Measurements from ENCODE around the gene GPR15.

Gene GPR15

GRCh38 chr3:98577178-98577895 is 45.6 kb downstream of the GPR15 start:
- Histone ChIP-seq H4K8ac (ENCODE audit: low read depth, low read length) (no peak overlapping the region), H3K23ac (ENCODE audit: low read length) (no peak overlapping the region), H3K79me1 (ENCODE audit: low read length) (peaks cover 2% of the 10 kb centered on the region), H2AK5ac (ENCODE audit: low read length) (no peak overlapping the region), H3K27me3 (ENCODE audit: insufficient read depth, low read length, poor library complexity) (no peaks in the 10 kb centered on the region), H3K4ac (ENCODE audit: low read depth, low read length) (no peak overlapping the region), H4K5ac (ENCODE audit: low read length) (no peak overlapping the region), H3K9ac (ENCODE audit: low read length) (no peak overlapping the region), H3K56ac (ENCODE audit: low read length) (no peak overlapping the region), H3K4me2 (ENCODE audit: low read length) (no peak overlapping the region), H2BK15ac (replicated peaks; ENCODE audit: low read depth) (no peak overlapping the region), H3K18ac (ENCODE audit: low read length) (no peak overlapping the region), H3K79me2 (ENCODE audit: control insufficient read depth, insufficient read depth, low read length) (no peaks in the 10 kb centered on the region), H2BK120ac (ENCODE audit: low read depth, low read length) (no peak overlapping the region), H3K4me3 (ENCODE audit: low read length) (no peak overlapping the region), H3K4me1 (ENCODE audit: control insufficient read depth, low read depth, low read length) (no peaks in the 10 kb centered on the region), H3K36me3 (ENCODE audit: control insufficient read depth, insufficient read depth, low read length) (no peaks in the 10 kb centered on the region), H2BK5ac (ENCODE audit: low read length) (no peak overlapping the region), H3K27ac (ENCODE audit: low read depth, low read length) (no peak overlapping the region)
- DNase-seq: no peak
- no CpG with 5 or more reads among the region's 4 CpGs for WGBS (ENCODE audit: extremely low coverage, insufficient coverage, low lambda C conversion rate)

DNA sequence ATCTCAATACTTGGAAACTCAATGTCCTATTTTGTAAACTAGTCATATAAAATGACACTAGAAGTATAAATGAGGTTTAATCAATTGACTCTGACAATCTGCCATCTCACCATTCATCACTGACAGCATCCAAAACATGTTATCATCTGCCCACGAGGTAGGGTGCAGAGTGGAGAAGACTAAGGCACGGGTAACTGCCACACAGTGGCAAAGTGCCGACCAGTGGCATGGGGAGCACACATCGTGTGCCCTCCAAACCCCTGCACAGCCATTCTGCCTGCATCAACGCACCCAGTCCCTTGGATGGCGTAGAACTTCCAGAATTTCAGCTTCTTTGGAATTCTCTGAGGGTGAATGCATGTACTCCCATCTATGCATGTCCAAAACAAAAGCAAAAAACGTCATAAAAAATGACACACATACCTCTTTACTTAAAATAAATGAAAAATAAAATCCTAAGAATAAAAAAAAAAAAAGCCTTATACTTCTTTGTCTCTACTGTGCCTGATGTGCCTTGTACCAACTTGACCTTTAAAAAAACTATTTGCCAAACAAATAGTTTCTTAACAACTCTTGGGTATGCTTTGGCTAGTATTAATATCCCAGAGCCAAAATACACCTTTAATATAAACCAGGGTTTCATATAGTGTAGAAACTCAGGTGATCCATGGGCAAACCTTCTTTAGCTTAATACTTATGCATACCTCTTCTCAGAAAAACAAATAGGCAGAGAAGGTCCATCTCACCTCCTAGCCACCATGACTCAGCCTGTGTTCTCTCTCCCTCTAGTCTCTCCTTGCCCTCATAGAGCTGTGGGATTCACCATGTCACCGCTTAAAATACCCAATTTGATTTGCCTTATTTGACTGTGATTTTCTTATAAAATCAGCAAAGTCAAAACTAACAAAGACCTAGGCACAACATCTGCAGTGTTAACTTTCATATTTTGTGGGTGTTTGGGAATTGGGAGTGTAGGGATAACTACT is 48.9 kb downstream of the GPR15 start:
- Histone ChIP-seq H3K79me1 (ENCODE audit: low read length) (peaks cover 3% of the 10 kb centered on the region), H3K4me2 (ENCODE audit: low read length) (no peak overlapping the region), H3K27ac (ENCODE audit: low read depth, low read length) (no peak overlapping the region), H2BK120ac (ENCODE audit: low read depth, low read length) (no peak overlapping the region), H3K79me2 (ENCODE audit: control insufficient read depth, insufficient read depth, low read length) (no peaks in the 10 kb centered on the region), H2BK5ac (ENCODE audit: low read length) (no peak overlapping the region), H3K4me1 (ENCODE audit: control insufficient read depth, low read depth, low read length) (no peaks in the 10 kb centered on the region), H4K8ac (ENCODE audit: low read depth, low read length) (no peak overlapping the region), H3K4ac (ENCODE audit: low read depth, low read length) (no peak overlapping the region), H3K56ac (ENCODE audit: low read length) (no peak overlapping the region), H3K36me3 (ENCODE audit: control insufficient read depth, insufficient read depth, low read length) (no peaks in the 10 kb centered on the region), H3K18ac (ENCODE audit: low read length) (no peak overlapping the region), H2AK5ac (ENCODE audit: low read length) (no peak overlapping the region), H3K27me3 (ENCODE audit: insufficient read depth, low read length, poor library complexity) (no peaks in the 10 kb centered on the region), H3K23ac (ENCODE audit: low read length) (no peak overlapping the region), H2BK15ac (replicated peaks; ENCODE audit: low read depth) (no peak overlapping the region), H3K9ac (ENCODE audit: low read length) (no peak overlapping the region), H4K5ac (ENCODE audit: low read length) (no peak overlapping the region), H3K4me3 (ENCODE audit: low read length) (no peak overlapping the region)
- WGBS (ENCODE audit: extremely low coverage, insufficient coverage, low lambda C conversion rate): no CpG with 5 or more reads among the region's 8 CpGs
- DNase-seq: no peak

GRCh38 chr3:98581474-98581873 is 49.7 kb downstream of the GPR15 start:
- no peak for DNase-seq
- Histone ChIP-seq H4K5ac (ENCODE audit: low read length) (no peak overlapping the region), H2BK5ac (ENCODE audit: low read length) (no peak overlapping the region), H2BK15ac (replicated peaks; ENCODE audit: low read depth) (no peak overlapping the region), H3K79me2 (ENCODE audit: control insufficient read depth, insufficient read depth, low read length) (no peaks in the 10 kb centered on the region), H3K9ac (ENCODE audit: low read length) (no peak overlapping the region), H3K4me2 (ENCODE audit: low read length) (no peak overlapping the region), H3K56ac (ENCODE audit: low read length) (no peak overlapping the region), H3K23ac (ENCODE audit: low read length) (no peak overlapping the region), H3K18ac (ENCODE audit: low read length) (no peak overlapping the region), H4K8ac (ENCODE audit: low read depth, low read length) (no peak overlapping the region), H3K4me1 (ENCODE audit: control insufficient read depth, low read depth, low read length) (no peaks in the 10 kb centered on the region), H2AK5ac (ENCODE audit: low read length) (no peak overlapping the region), H2BK120ac (ENCODE audit: low read depth, low read length) (no peak overlapping the region), H3K4ac (ENCODE audit: low read depth, low read length) (no peak overlapping the region), H3K36me3 (ENCODE audit: control insufficient read depth, insufficient read depth, low read length) (no peaks in the 10 kb centered on the region), H3K27me3 (ENCODE audit: insufficient read depth, low read length, poor library complexity) (no peaks in the 10 kb centered on the region), H3K4me3 (ENCODE audit: low read length) (no peak overlapping the region), H3K79me1 (ENCODE audit: low read length) (peaks cover 3% of the 10 kb centered on the region), H3K27ac (ENCODE audit: low read depth, low read length) (no peak overlapping the region)
- WGBS (ENCODE audit: extremely low coverage, insufficient coverage, low lambda C conversion rate): no CpG with 5 or more reads among the region's 1 CpG

DNA sequence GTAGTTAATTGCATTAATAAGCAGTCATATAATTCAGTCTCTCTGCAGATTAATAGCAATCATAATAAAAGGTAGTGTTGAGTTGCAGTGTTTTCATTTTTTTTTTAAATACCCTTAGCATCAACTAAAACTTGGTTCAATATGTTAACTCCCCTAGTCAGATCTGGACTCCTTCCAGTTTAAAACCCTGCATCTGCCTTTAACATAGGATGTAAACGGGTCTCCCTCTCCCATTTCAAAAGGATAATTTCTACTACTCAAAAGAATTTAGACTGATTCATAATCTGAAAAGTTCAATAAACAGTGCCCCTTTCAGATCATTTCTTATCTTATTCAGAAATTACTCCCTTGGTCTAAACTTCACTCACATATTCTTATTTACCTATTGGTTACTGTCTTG is 50.3 kb downstream of the GPR15 start:
- H3K18ac ChIP-seq (ENCODE audit: low read length): no peak overlapping the region
- H3K4me1 ChIP-seq (ENCODE audit: control insufficient read depth, low read depth, low read length): no peaks in the 10 kb centered on the region
- H3K4me3 ChIP-seq (ENCODE audit: low read length): no peak overlapping the region
- no peak overlapping the region for H3K56ac ChIP-seq (ENCODE audit: low read length)
- H3K4me2 ChIP-seq (ENCODE audit: low read length): no peak overlapping the region
- DNase-seq: no peak
- WGBS (ENCODE audit: extremely low coverage, insufficient coverage, low lambda C conversion rate): no CpG with 5 or more reads among the region's 1 CpG
- no peak overlapping the region for H3K9ac ChIP-seq (ENCODE audit: low read length)
- H3K27ac ChIP-seq (ENCODE audit: low read depth, low read length): no peak overlapping the region
- H3K79me1 ChIP-seq (ENCODE audit: low read length): peaks cover 3% of the 10 kb centered on the region
- no peak overlapping the region for H2BK120ac ChIP-seq (ENCODE audit: low read depth, low read length)
- H3K36me3 ChIP-seq (ENCODE audit: control insufficient read depth, insufficient read depth, low read length): no peaks in the 10 kb centered on the region
- no peak overlapping the region for H2BK15ac ChIP-seq (replicated peaks; ENCODE audit: low read depth)
- H3K27me3 ChIP-seq (ENCODE audit: insufficient read depth, low read length, poor library complexity): no peaks in the 10 kb centered on the region
- H4K5ac ChIP-seq (ENCODE audit: low read length): no peak overlapping the region
- no peak overlapping the region for H2AK5ac ChIP-seq (ENCODE audit: low read length)
- H3K23ac ChIP-seq (ENCODE audit: low read length): no peak overlapping the region
- no peak overlapping the region for H3K4ac ChIP-seq (ENCODE audit: low read depth, low read length)
- H3K79me2 ChIP-seq (ENCODE audit: control insufficient read depth, insufficient read depth, low read length): no peaks in the 10 kb centered on the region
- H4K8ac ChIP-seq (ENCODE audit: low read depth, low read length): no peak overlapping the region
- no peak overlapping the region for H2BK5ac ChIP-seq (ENCODE audit: low read length)

DNA sequence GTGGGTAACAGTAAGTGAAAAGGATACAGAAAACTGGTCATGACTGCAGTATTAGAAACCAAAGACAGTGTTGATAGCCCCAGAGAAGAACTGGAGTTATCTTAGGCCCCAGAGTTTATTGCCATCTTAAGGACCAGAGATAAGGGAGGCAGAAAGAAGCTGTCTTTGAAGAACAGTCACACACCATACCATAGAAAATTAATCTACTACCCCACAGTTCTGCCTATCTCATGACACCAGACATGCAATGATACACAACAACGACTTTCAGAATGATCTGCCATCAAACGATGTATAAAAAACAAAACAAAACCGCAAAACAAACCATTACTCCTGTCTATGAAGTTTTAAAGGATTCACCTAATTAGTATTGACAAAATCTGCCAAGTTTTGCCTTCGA is 52.0 kb downstream of the GPR15 start:
- no peak overlapping the region for H2BK5ac ChIP-seq (ENCODE audit: low read length)
- no peaks in the 10 kb centered on the region for H3K27me3 ChIP-seq (ENCODE audit: insufficient read depth, low read length, poor library complexity)
- H3K4me1 ChIP-seq (ENCODE audit: control insufficient read depth, low read depth, low read length): no peaks in the 10 kb centered on the region
- no peak overlapping the region for H2AK5ac ChIP-seq (ENCODE audit: low read length)
- no peak overlapping the region for H3K56ac ChIP-seq (ENCODE audit: low read length)
- no peaks in the 10 kb centered on the region for H3K79me2 ChIP-seq (ENCODE audit: control insufficient read depth, insufficient read depth, low read length)
- DNase-seq: no peak
- H3K4me3 ChIP-seq (ENCODE audit: low read length): no peak overlapping the region
- H3K18ac ChIP-seq (ENCODE audit: low read length): no peak overlapping the region
- H3K79me1 ChIP-seq (ENCODE audit: low read length): peaks cover 3% of the 10 kb centered on the region
- no peak overlapping the region for H4K8ac ChIP-seq (ENCODE audit: low read depth, low read length)
- H3K27ac ChIP-seq (ENCODE audit: low read depth, low read length): no peak overlapping the region
- no peak overlapping the region for H3K9ac ChIP-seq (ENCODE audit: low read length)
- no peaks in the 10 kb centered on the region for H3K36me3 ChIP-seq (ENCODE audit: control insufficient read depth, insufficient read depth, low read length)
- no peak overlapping the region for H3K4ac ChIP-seq (ENCODE audit: low read depth, low read length)
- WGBS (ENCODE audit: extremely low coverage, insufficient coverage, low lambda C conversion rate): no CpG with 5 or more reads among the region's 4 CpGs
- no peak overlapping the region for H3K4me2 ChIP-seq (ENCODE audit: low read length)
- no peak overlapping the region for H4K5ac ChIP-seq (ENCODE audit: low read length)
- H3K23ac ChIP-seq (ENCODE audit: low read length): no peak overlapping the region
- H2BK15ac ChIP-seq (replicated peaks; ENCODE audit: low read depth): no peak overlapping the region
- H2BK120ac ChIP-seq (ENCODE audit: low read depth, low read length): no peak overlapping the region
